Esophagus squamous epithelium (tissue), 5 donors: ENCODE data around the gene AFF3. TPM values are rescaled to one million over a fixed set of nuclear protein-coding genes. Genes with fewer than 3 reads are reported as not detected.

Source experiments
- DNase-seq: peaks from one replicate; lab custom pipeline; 2025; lab: John Stamatoyannopoulos, UW
- H3K27ac ChIP-seq, 4 donors: fragments of 200-600 bp; sonication (generic); one replicate each; pipeline ENCODE4 v1.5.1; 2016 to 2019; ENCODE audit warnings: mild to moderate bottlenecking in 1 of 4
- H3K27me3 ChIP-seq, 4 donors: fragments of 200-600 bp; sonication (generic); 1 replicate in 3 of 4; 2 replicates in 1 of 4; pipeline versions ENCODE4 v1.5.1 to v1.6.0; 2017 to 2021; ENCODE audit warnings: antibody characterized with exemption in 1 of 4
- H3K36me3 ChIP-seq, 3 donors: fragments of 200-600 bp; sonication (generic); one replicate each; pipeline ENCODE4 v1.5.1; 2016 to 2019
- H3K4me1 ChIP-seq, 3 donors: fragments of 200-600 bp; sonication (generic); one replicate each; pipeline ENCODE4 v1.5.1; 2017 to 2019
- H3K4me3 ChIP-seq, 4 donors: fragments of 200-600 bp; sonication (generic); 1 replicate in 3 of 4; 2 replicates in 1 of 4; pipeline ENCODE4 v1.5.1; 2016 to 2019; ENCODE audit warnings: mild to moderate bottlenecking in 2 of 4, moderate library complexity in 1 of 4
- H3K9me3 ChIP-seq, 3 donors: fragments of 200-600 bp; sonication (generic); one replicate each; pipeline ENCODE4 v1.5.1; 2016 to 2019
- CTCF ChIP-seq, 6 experiments: fragments of 450-650 bp in 4 of 6; fragments of 200-600 bp in 2 of 6; sonication (generic) in 2 of 6; IDR thresholded peaks; one replicate each; pipeline ENCODE4 v1.5.1; 2016 to 2019; ENCODE audit warnings: antibody characterized with exemption in 6 of 6, mild to moderate bottlenecking in 4 of 6, moderate library complexity in 4 of 6
- POLR2A ChIP-seq, 4 donors: fragments of 450-650 bp; IDR thresholded peaks; one replicate each; pipeline ENCODE4 v1.6.1; 2017; ENCODE audit warnings: antibody characterized with exemption in 4 of 4, mild to moderate bottlenecking in 4 of 4, moderate library complexity in 3 of 4
- WGBS, 2 donors: methylation state at CpG; one replicate each; pipeline ENCODE4 v1.1.5; 2018; 5-methylcytosine and 5-hydroxymethylcytosine counted together
- intact Hi-C: fragments of 100-400 bp; cut with DNase I; formaldehyde crosslinking; loops from one replicate; pipeline ENCODE4 v1.15.0; 2022
- total RNA-seq, 4 donors: library from RNA; depleted of rRNA; stranded (reverse); fragments of >200 nt; gene quantifications; one replicate each; pipeline ENCODE4 v1.1.0, GENCODE V29; 2016
- donor health status: DM: yes; HTN: yes; CAD: no.

Gene AFF3
- total RNA-seq, 4 donors from 2014 or later = 1.2 to 9.7 (median 3.8) TPM

- Histone ChIP-seq H3K4me3 (no peak overlapping the region), H3K27me3 (no peaks in the 10 kb centered on the region), H3K9me3 (no peaks in the 10 kb centered on the region), H3K4me1 (peaks cover 0 to 20% (median 0%) of the 10 kb centered on the region in 3 donors), H3K36me3 (no peaks in the 10 kb centered on the region), H3K27ac (no peak overlapping the region)
- WGBS, 2 donors = 83% methylated on average over 9 of the region's 9 CpGs
- no peak for DNase-seq
- TF ChIP-seq POLR2A (IDR thresholded peaks at IDR 0.05) (no peak), CTCF (IDR thresholded peaks at IDR 0.05) (no peak)
- intact Hi-C loops = no loop called here
Measured at GRCh38 chr2:99865818-99866676, 276.3 kb downstream of the AFF3 start.

- H3K27ac ChIP-seq = peak overlapping the region in 1 of 4 donors; percentile 44
- TF ChIP-seq CTCF (IDR thresholded peaks at IDR 0.05) = no peak
- TF ChIP-seq POLR2A (IDR thresholded peaks at IDR 0.05) = no peak
- no peaks in the 10 kb centered on the region for H3K36me3 ChIP-seq
- no peaks in the 10 kb centered on the region for H3K27me3 ChIP-seq
- DNase-seq = no peak
- peaks cover 0 to 22% (median 0%) of the 10 kb centered on the region in 3 donors for H3K4me1 ChIP-seq
- H3K4me3 ChIP-seq = no peak overlapping the region
- H3K9me3 ChIP-seq = no peaks in the 10 kb centered on the region
- intact Hi-C loops = no loop called here
- WGBS, 2 donors = 59% methylated on average over 10 of the region's 10 CpGs
Measured at GRCh38 chr2:99864561-99865553, 277.5 kb downstream of the AFF3 start.

GRCh38 chr2:99863903-99864270, 278.5 kb downstream of the AFF3 start:
- H3K4me1 ChIP-seq = peaks cover 0 to 22% (median 0%) of the 10 kb centered on the region in 3 donors
- H3K27me3 ChIP-seq = no peaks in the 10 kb centered on the region
- no peak for DNase-seq
- H3K36me3 ChIP-seq = no peaks in the 10 kb centered on the region
- intact Hi-C loops = no loop called here
- TF ChIP-seq POLR2A (IDR thresholded peaks at IDR 0.05) (no peak), CTCF (IDR thresholded peaks at IDR 0.05) (no peak)
- H3K27ac ChIP-seq = no peak overlapping the region
- no peak overlapping the region for H3K4me3 ChIP-seq
- WGBS, 2 donors = 75 to 77% methylated on average over 1 to 2 of the region's 2 CpGs
- H3K9me3 ChIP-seq = no peaks in the 10 kb centered on the region

GRCh38 chr2:99863236-99863902, 279.0 kb downstream of the AFF3 start:
- intact Hi-C loops = no loop called here
- no peaks in the 10 kb centered on the region for H3K27me3 ChIP-seq
- H3K9me3 ChIP-seq = no peaks in the 10 kb centered on the region
- H3K36me3 ChIP-seq = no peaks in the 10 kb centered on the region
- no peak for DNase-seq
- H3K4me1 ChIP-seq = peaks cover 0 to 22% (median 0%) of the 10 kb centered on the region in 3 donors
- H3K27ac ChIP-seq = no peak overlapping the region
- TF ChIP-seq CTCF (IDR thresholded peaks at IDR 0.05) = no peak
- no peak for TF ChIP-seq POLR2A (IDR thresholded peaks at IDR 0.05)
- 90% methylated on average over 4 of the region's 4 CpGs for WGBS, 2 donors
- H3K4me3 ChIP-seq = no peak overlapping the region
